ENCODE data around the gene PRKCZ. TPM values are rescaled to one million over a fixed set of nuclear protein-coding genes. Genes with fewer than 3 reads are reported as not detected.

Gene PRKCZ
- total and polyA plus RNA-seq, 2 experiments from 2014 or later: 26.2 to 36.9 TPM

DNA sequence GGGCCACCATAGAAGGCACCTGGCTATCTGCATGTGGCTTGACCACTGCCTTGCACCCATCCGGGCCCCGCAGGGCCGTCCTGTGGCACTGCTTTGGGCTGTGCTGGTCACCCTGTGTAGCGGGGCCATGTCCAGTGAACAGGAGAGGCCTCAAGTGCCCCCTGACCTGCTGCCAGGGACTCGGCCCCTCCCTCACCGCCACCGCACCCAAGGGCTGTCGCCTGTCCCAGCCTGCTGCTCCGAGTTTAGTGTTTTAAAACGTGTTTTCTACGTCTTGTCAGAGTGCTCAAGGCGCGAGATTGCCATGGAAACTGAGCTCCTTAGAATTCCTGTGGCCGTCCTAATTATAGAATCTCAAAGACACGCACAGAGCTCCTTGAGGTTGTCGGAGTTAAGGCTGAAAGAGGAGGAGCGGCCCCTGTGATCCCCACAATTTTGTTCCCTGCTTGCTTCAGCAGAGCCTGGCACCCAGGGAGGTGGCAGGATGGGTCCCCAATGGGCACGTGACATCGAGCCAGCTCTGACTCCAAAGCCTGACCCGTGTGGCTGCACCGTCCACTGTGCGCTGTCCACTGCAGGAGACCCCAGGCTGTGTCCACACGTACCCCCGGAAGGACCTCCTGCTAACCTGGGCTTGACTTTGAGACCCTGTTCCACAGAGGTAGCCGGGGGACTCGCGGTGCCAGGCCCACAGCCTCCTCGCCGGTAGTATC, 78.1 kb downstream of the PRKCZ start (continued):
- TF ChIP-seq, protein P1, sequence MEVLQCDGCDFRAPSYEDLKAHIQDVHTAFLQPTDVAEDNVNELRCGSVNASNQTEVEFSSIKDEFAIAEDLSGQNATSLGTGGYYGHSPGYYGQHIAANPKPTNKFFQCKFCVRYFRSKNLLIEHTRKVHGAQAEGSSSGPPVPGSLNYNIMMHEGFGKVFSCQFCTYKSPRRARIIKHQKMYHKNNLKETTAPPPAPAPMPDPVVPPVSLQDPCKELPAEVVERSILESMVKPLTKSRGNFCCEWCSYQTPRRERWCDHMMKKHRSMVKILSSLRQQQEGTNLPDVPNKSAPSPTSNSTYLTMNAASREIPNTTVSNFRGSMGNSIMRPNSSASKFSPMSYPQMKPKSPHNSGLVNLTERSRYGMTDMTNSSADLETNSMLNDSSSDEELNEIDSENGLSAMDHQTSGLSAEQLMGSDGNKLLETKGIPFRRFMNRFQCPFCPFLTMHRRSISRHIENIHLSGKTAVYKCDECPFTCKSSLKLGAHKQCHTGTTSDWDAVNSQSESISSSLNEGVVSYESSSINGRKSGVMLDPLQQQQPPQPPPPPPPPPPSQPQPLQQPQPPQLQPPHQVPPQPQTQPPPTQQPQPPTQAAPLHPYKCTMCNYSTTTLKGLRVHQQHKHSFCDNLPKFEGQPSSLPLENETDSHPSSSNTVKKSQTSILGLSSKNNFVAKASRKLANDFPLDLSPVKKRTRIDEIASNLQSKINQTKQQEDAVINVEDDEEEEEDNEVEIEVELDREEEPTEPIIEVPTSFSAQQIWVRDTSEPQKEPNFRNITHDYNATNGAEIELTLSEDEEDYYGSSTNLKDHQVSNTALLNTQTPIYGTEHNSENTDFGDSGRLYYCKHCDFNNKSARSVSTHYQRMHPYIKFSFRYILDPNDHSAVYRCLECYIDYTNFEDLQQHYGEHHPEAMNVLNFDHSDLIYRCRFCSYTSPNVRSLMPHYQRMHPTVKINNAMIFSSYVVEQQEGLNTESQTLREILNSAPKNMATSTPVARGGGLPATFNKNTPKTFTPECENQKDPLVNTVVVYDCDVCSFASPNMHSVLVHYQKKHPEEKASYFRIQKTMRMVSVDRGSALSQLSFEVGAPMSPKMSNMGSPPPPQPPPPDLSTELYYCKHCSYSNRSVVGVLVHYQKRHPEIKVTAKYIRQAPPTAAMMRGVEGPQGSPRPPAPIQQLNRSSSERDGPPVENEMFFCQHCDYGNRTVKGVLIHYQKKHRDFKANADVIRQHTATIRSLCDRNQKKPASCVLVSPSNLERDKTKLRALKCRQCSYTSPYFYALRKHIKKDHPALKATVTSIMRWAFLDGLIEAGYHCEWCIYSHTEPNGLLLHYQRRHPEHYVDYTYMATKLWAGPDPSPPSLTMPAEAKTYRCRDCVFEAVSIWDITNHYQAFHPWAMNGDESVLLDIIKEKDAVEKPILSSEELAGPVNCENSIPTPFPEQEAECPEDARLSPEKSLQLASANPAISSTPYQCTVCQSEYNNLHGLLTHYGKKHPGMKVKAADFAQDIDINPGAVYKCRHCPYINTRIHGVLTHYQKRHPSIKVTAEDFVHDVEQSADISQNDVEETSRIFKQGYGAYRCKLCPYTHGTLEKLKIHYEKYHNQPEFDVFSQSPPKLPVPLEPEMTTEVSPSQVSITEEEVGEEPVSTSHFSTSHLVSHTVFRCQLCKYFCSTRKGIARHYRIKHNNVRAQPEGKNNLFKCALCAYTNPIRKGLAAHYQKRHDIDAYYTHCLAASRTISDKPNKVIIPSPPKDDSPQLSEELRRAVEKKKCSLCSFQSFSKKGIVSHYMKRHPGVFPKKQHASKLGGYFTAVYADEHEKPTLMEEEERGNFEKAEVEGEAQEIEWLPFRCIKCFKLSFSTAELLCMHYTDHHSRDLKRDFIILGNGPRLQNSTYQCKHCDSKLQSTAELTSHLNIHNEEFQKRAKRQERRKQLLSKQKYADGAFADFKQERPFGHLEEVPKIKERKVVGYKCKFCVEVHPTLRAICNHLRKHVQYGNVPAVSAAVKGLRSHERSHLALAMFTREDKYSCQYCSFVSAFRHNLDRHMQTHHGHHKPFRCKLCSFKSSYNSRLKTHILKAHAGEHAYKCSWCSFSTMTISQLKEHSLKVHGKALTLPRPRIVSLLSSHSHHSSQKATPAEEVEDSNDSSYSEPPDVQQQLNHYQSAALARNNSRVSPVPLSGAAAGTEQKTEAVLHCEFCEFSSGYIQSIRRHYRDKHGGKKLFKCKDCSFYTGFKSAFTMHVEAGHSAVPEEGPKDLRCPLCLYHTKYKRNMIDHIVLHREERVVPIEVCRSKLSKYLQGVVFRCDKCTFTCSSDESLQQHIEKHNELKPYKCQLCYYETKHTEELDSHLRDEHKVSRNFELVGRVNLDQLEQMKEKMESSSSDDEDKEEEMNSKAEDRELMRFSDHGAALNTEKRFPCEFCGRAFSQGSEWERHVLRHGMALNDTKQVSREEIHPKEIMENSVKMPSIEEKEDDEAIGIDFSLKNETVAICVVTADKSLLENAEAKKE (CRISPR knock-in tag; IDR thresholded peaks at IDR 0.05): no peak

DNA sequence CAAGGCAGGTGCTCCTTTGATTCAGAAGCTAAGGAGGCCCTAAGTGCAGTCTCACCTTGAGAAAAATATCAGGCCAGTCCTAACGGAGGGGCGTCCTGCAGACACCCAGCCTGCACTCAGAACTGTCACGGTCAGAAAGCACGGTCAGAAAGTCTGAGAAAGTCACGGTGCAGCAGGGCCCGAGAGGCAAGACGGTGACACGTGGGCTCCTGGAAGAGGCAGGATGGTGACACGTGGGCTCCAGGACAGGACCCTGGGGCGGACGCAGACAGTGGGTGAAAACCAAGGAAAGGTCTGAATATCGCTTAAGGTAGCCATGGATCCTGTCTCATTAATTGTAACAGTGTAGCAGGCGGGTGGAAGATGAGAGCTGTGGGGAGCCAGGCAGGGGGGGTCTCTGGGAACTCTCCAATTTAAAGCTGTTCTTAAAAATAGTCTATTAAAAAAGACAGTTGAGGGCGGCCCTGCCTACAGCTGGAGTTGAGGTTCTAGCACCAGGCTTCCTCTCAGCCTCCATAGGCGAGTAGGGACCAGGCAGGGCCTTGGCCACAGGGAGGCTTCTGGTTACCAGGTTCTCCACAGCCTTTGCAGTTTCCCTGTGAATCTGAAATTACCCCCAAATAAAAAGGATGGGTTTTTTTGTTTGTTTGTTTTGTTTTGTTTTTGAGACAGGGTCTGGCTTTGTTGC, 79.2 kb downstream of the PRKCZ start:
- peak overlapping the region; percentile 45; the same call in 1 of the 2 replicates for H3K27ac ChIP-seq (ENCODE audit: low read depth)
- no peaks in the 10 kb centered on the region for H3K36me3 ChIP-seq (ENCODE audit: insufficient read depth)
- Mint-ChIP-seq H3K36me3 (ENCODE audit: low read depth) (no peaks in the 10 kb centered on the region; the same call in 2 of the 3 replicates), H3K27ac (no peak overlapping the region; the same call in 1 of the 2 replicates), H3K4me1 (peaks cover 31% of the 10 kb centered on the region), H3K27me3 (ENCODE audit: insufficient read depth, low read depth, poor library complexity) (peaks cover 21% of the 10 kb centered on the region), H3K9me3 (no peaks in the 10 kb centered on the region), H3K4me3 (no peak overlapping the region)
- H3K4me1 ChIP-seq (ENCODE audit: insufficient read depth): peaks cover 18% of the 10 kb centered on the region
- H3F3A ChIP-seq (replicated peaks; ENCODE audit: low read depth): peaks cover 21% of the 10 kb centered on the region
- no peak for DNase-seq (ENCODE audit: low spot score)
- H3K4me3 ChIP-seq: no peak overlapping the region
- peaks cover 16% of the 10 kb centered on the region for H4K20me1 ChIP-seq (replicated peaks; ENCODE audit: insufficient read depth)
- H3K4me2 ChIP-seq: no peak overlapping the region
- no peak overlapping the region for H2AFZ ChIP-seq
- H3K9me2 ChIP-seq (ENCODE audit: insufficient read depth): no peaks in the 10 kb centered on the region
- H3K27me3 ChIP-seq (ENCODE audit: insufficient read depth): no peaks in the 10 kb centered on the region
- peaks cover 21% of the 10 kb centered on the region for H3K79me2 ChIP-seq (replicated peaks; ENCODE audit: insufficient read depth)
- ATAC-seq: no peak
- TF ChIP-seq, protein P2, sequence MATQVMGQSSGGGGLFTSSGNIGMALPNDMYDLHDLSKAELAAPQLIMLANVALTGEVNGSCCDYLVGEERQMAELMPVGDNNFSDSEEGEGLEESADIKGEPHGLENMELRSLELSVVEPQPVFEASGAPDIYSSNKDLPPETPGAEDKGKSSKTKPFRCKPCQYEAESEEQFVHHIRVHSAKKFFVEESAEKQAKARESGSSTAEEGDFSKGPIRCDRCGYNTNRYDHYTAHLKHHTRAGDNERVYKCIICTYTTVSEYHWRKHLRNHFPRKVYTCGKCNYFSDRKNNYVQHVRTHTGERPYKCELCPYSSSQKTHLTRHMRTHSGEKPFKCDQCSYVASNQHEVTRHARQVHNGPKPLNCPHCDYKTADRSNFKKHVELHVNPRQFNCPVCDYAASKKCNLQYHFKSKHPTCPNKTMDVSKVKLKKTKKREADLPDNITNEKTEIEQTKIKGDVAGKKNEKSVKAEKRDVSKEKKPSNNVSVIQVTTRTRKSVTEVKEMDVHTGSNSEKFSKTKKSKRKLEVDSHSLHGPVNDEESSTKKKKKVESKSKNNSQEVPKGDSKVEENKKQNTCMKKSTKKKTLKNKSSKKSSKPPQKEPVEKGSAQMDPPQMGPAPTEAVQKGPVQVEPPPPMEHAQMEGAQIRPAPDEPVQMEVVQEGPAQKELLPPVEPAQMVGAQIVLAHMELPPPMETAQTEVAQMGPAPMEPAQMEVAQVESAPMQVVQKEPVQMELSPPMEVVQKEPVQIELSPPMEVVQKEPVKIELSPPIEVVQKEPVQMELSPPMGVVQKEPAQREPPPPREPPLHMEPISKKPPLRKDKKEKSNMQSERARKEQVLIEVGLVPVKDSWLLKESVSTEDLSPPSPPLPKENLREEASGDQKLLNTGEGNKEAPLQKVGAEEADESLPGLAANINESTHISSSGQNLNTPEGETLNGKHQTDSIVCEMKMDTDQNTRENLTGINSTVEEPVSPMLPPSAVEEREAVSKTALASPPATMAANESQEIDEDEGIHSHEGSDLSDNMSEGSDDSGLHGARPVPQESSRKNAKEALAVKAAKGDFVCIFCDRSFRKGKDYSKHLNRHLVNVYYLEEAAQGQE (IDR thresholded peaks at IDR 0.05; ENCODE audit: unreplicated experiment): no peak
- TF ChIP-seq, protein P1 (CRISPR knock-in tag; IDR thresholded peaks at IDR 0.05): no peak
- no peak for TF ChIP-seq STAT1 (IDR thresholded peaks at IDR 0.05; ENCODE audit: unreplicated experiment)
